Neural cell (in vitro differentiated cells): ENCODE results near the gene ESF1. TPM values are rescaled to one million over a fixed set of nuclear protein-coding genes. Genes with fewer than 3 reads are reported as not detected.

Experiments used
- H2AFZ ChIP-seq: fragments of 200-600, 300-800 bp; sonication (generic), shearing (Covaris generic); 2 replicates; pipeline ENCODE4 v1.6.0; 2014; ENCODE audit warnings: low read depth, mild to moderate bottlenecking, antibody characterized with exemption, low read length, moderate library complexity
- H3F3A ChIP-seq: fragments of 200-600 bp; shearing (Covaris generic); 2 replicates; pipeline ENCODE4 v1.6.1; 2016; ENCODE audit warnings: mild to moderate bottlenecking, moderate library complexity, mixed read lengths, antibody characterized with exemption, low read length; ENCODE audit not compliant: insufficient read depth, poor library complexity, severe bottlenecking
- H3K27ac ChIP-seq: fragments of 200-600, 300-800 bp; sonication (generic), shearing (Covaris generic); 2 replicates; pipeline ENCODE4 v1.5.1; 2014; ENCODE audit warnings: mild to moderate bottlenecking, low read length, moderate library complexity
- H3K27me3 ChIP-seq: fragments of 300-800, 200-600 bp; sonication (generic), shearing (Covaris generic); 2 replicates; pipeline ENCODE4 v1.6.0; 2014; ENCODE audit warnings: mild to moderate bottlenecking, low read depth, low read length, moderate library complexity; ENCODE audit not compliant: insufficient read depth
- H3K36me3 ChIP-seq: fragments of 300-800, 200-600 bp; sonication (generic), shearing (Covaris generic); 2 replicates; pipeline ENCODE4 v1.5.1; 2014; ENCODE audit warnings: mild to moderate bottlenecking, antibody characterized with exemption, low read length, moderate library complexity; ENCODE audit not compliant: insufficient read depth
- H3K4me2 ChIP-seq: fragments of 300-800, 200-600 bp; sonication (generic), shearing (Covaris generic); 2 replicates; pipeline ENCODE4 v1.6.0; 2014; ENCODE audit warnings: mild to moderate bottlenecking, low read length
- H3K4me3 ChIP-seq: fragments of 300-800, 200-600 bp; sonication (generic), shearing (Covaris generic); 2 replicates; pipeline ENCODE4 v1.5.1; 2014; ENCODE audit warnings: mild to moderate bottlenecking, low read length, moderate library complexity
- H3K79me2 ChIP-seq: fragments of 200-600 bp; shearing (Covaris generic); replicated peaks from 2 replicates; pipeline ENCODE4 v1.6.0; 2014; ENCODE audit warnings: mild to moderate bottlenecking, low read length, moderate library complexity; ENCODE audit not compliant: insufficient read depth
- H3K9ac ChIP-seq: fragments of 300-800, 200-600 bp; sonication (generic), shearing (Covaris generic); 2 replicates; pipeline ENCODE4 v1.6.1; 2016; ENCODE audit warnings: mild to moderate bottlenecking, low read length, mixed read lengths
- H3K9me2 ChIP-seq: fragments of 200-600 bp; shearing (Covaris generic); 2 replicates; pipeline ENCODE4 v1.6.1; 2016; ENCODE audit warnings: mild to moderate bottlenecking, low read length, mixed read lengths; ENCODE audit not compliant: insufficient read depth
- H3K9me3 ChIP-seq: fragments of 200-600, 300-800 bp; sonication (generic), shearing (Covaris generic); 2 replicates; pipeline ENCODE4 v1.6.1; 2016; ENCODE audit warnings: mild to moderate bottlenecking, mixed run types, low read length, moderate library complexity, mixed read lengths
- H4K20me1 ChIP-seq: fragments of 200-600 bp; shearing (Covaris generic); 2 replicates; pipeline ENCODE4 v1.6.1; 2016; ENCODE audit warnings: mild to moderate bottlenecking, mixed run types; ENCODE audit not compliant: insufficient read depth
- EP300 ChIP-seq: fragments of 450-650 bp; conservative IDR thresholded peaks from 2 replicates; pipeline ENCODE4 v1.6.1; 2014; ENCODE audit warnings: antibody characterized with exemption, mild to moderate bottlenecking, moderate library complexity; ENCODE audit not compliant: poor library complexity, severe bottlenecking
- EZH2 ChIP-seq: fragments of 200-600, 300-800 bp; shearing (Covaris generic), sonication (generic); IDR thresholded peaks from 2 replicates; pipeline ENCODE4 v1.6.1; 2014; ENCODE audit warnings: antibody characterized with exemption, low read length, borderline replicate concordance, mild to moderate bottlenecking; ENCODE audit not compliant: insufficient read depth, poor library complexity, severe bottlenecking
- MXI1 ChIP-seq: fragments of 450-650 bp; conservative IDR thresholded peaks from 2 replicates; pipeline ENCODE4 v1.6.1; 2014; ENCODE audit warnings: antibody characterized with exemption, mild to moderate bottlenecking; ENCODE audit not compliant: poor library complexity, severe bottlenecking
- POLR2AphosphoS5 ChIP-seq: IDR thresholded peaks from 2 replicates; pipeline ENCODE4 v1.6.1; 2012
- RAD21 ChIP-seq: fragments of 450-650 bp; conservative IDR thresholded peaks from 2 replicates; pipeline ENCODE4 v1.6.1; 2014; ENCODE audit warnings: antibody characterized with exemption, mild to moderate bottlenecking, moderate library complexity
- SMC3 ChIP-seq: fragments of 450-650 bp; conservative IDR thresholded peaks from 2 replicates; pipeline ENCODE4 v1.6.1; 2014; ENCODE audit warnings: antibody characterized with exemption, mild to moderate bottlenecking, moderate library complexity; ENCODE audit not compliant: poor library complexity
- TAF1 ChIP-seq: IDR thresholded peaks from 2 replicates; pipeline ENCODE4 v1.6.1; 2012; ENCODE audit warnings: low read depth
- polyA plus RNA-seq: library from polyadenylated mRNA; depleted of rRNA; stranded (reverse); fragments of >200 nt; gene quantifications from 2 replicates; pipeline ENCODE4 v1.2.3, GENCODE V29; 2014
- TF ChIP-seq, protein P1 (sequence below): fragments of 450-650 bp; IDR thresholded peaks from 2 replicates; pipeline ENCODE4 v1.5.1; 2014; ENCODE audit warnings: antibody characterized with exemption, mild to moderate bottlenecking, moderate library complexity; ENCODE audit not compliant: poor library complexity, severe bottlenecking
- TF ChIP-seq, protein P2 (sequence below): IDR thresholded peaks from 2 replicates; pipeline ENCODE4 v1.6.1; 2012; ENCODE audit warnings: borderline replicate concordance

ESF1 gene
- polyA plus RNA-seq, 1 donor from 2014 or later, result 10.0 TPM

DNA sequence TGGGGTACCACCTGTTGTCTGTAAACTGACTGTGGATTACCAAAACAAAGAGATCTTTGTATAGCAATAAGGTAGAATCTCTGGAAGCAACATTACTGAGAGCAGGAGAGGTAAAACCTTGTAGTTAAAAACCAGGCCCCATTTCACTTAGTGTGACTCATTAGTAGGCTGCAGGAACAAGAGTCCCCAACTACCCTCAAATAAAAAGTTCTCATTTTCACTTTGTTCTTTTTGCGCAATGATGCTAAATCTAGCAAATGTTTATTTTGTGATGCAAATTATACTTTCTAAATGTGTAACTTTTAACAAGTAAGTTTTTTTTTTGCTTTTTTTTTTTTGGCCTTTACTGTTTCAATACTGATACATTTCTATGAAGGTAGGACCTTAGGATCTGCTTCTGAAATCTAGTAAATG lies 67.1 kb downstream of the ESF1 start:
- H3K9me2 ChIP-seq, result no peaks in the 10 kb centered on the region
- no peak overlapping the region for H3K27ac ChIP-seq
- no peak overlapping the region for H3K9ac ChIP-seq
- no peaks in the 10 kb centered on the region for H3F3A ChIP-seq
- no peaks in the 10 kb centered on the region for H3K79me2 ChIP-seq
- TF ChIP-seq, protein P1, sequence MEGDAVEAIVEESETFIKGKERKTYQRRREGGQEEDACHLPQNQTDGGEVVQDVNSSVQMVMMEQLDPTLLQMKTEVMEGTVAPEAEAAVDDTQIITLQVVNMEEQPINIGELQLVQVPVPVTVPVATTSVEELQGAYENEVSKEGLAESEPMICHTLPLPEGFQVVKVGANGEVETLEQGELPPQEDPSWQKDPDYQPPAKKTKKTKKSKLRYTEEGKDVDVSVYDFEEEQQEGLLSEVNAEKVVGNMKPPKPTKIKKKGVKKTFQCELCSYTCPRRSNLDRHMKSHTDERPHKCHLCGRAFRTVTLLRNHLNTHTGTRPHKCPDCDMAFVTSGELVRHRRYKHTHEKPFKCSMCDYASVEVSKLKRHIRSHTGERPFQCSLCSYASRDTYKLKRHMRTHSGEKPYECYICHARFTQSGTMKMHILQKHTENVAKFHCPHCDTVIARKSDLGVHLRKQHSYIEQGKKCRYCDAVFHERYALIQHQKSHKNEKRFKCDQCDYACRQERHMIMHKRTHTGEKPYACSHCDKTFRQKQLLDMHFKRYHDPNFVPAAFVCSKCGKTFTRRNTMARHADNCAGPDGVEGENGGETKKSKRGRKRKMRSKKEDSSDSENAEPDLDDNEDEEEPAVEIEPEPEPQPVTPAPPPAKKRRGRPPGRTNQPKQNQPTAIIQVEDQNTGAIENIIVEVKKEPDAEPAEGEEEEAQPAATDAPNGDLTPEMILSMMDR, result no peak
- TF ChIP-seq EZH2 (no peak), EP300 (no peak), MXI1 (no peak), TAF1 (no peak), POLR2AphosphoS5 (no peak), RAD21 (no peak), SMC3 (no peak)
- TF ChIP-seq, protein P2, sequence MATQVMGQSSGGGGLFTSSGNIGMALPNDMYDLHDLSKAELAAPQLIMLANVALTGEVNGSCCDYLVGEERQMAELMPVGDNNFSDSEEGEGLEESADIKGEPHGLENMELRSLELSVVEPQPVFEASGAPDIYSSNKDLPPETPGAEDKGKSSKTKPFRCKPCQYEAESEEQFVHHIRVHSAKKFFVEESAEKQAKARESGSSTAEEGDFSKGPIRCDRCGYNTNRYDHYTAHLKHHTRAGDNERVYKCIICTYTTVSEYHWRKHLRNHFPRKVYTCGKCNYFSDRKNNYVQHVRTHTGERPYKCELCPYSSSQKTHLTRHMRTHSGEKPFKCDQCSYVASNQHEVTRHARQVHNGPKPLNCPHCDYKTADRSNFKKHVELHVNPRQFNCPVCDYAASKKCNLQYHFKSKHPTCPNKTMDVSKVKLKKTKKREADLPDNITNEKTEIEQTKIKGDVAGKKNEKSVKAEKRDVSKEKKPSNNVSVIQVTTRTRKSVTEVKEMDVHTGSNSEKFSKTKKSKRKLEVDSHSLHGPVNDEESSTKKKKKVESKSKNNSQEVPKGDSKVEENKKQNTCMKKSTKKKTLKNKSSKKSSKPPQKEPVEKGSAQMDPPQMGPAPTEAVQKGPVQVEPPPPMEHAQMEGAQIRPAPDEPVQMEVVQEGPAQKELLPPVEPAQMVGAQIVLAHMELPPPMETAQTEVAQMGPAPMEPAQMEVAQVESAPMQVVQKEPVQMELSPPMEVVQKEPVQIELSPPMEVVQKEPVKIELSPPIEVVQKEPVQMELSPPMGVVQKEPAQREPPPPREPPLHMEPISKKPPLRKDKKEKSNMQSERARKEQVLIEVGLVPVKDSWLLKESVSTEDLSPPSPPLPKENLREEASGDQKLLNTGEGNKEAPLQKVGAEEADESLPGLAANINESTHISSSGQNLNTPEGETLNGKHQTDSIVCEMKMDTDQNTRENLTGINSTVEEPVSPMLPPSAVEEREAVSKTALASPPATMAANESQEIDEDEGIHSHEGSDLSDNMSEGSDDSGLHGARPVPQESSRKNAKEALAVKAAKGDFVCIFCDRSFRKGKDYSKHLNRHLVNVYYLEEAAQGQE, result no peak
- H2AFZ ChIP-seq, result no peak overlapping the region
- no peaks in the 10 kb centered on the region for H3K36me3 ChIP-seq
- H3K4me2 ChIP-seq, result no peak overlapping the region
- no peaks in the 10 kb centered on the region for H3K9me3 ChIP-seq
- no peaks in the 10 kb centered on the region for H3K27me3 ChIP-seq
- H3K4me3 ChIP-seq, result no peak overlapping the region
- H4K20me1 ChIP-seq, result no peaks in the 10 kb centered on the region

DNA sequence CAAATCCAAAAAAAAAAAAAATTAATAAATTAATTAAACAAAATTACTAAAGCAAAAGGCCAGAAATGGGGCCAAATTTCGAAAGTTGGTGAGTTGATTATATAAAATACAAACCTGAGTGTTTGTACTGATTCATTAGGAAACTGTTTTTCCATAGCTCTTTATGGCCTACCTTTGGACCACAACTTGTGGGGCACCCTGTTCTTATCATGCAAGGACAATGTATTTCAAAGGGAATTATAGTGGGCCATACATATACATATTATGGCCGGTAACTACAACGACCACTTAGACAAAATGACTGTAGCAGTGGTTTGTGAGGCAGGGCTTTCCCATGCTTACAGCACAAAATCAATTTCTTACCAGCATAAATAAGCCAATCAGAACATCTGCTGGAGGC lies 69.5 kb downstream of the ESF1 start:
- TF ChIP-seq, protein P1, result no peak
- no peak for TF ChIP-seq MXI1
- TF ChIP-seq EZH2, result no peak
- TF ChIP-seq, protein P2, result no peak
- TF ChIP-seq RAD21, result no peak
- no peak for TF ChIP-seq SMC3
- no peak for TF ChIP-seq TAF1
- TF ChIP-seq EP300, result no peak
- TF ChIP-seq POLR2AphosphoS5, result no peak
- Histone ChIP-seq H3K4me2 (no peak overlapping the region), H3K36me3 (peaks cover 4% of the 10 kb centered on the region), H3K79me2 (no peaks in the 10 kb centered on the region), H3K9me3 (no peaks in the 10 kb centered on the region), H3F3A (no peaks in the 10 kb centered on the region), H3K9ac (no peak overlapping the region), H3K27ac (no peak overlapping the region), H3K4me3 (no peak overlapping the region), H3K27me3 (no peaks in the 10 kb centered on the region), H4K20me1 (no peaks in the 10 kb centered on the region), H3K9me2 (no peaks in the 10 kb centered on the region), H2AFZ (no peak overlapping the region)
